ENCODE results near the gene IRAK3.

DNA sequence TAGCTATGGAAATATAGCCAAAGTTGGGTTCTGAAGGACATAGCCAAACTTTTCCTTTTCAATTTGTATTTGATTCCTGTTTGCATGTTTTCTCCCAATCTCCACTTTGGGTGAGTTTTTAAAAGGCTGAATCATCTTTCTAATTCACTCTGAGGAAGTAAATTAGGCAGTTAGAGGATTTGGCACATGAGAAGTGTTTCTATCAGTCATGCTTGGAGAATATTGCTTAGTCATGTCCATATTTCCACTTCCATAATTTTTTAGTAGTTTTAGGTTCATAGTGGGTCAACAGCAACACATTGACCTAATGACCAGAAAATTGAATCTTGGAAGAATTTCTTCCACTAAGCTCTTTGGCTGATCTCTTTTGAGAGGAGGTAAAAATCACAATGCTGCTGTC, 21.8 kb downstream of the IRAK3 start:
- TF ChIP-seq CTCF (IDR thresholded peaks at IDR 0.05) (no peak), POLR2A (IDR thresholded peaks at IDR 0.05) (no peak), EP300 (IDR thresholded peaks at IDR 0.05) (no peak)

All from ovary (tissue), 3 donors.